ENCODE data around the gene TRIM17.

The TRIM17 gene

DNA sequence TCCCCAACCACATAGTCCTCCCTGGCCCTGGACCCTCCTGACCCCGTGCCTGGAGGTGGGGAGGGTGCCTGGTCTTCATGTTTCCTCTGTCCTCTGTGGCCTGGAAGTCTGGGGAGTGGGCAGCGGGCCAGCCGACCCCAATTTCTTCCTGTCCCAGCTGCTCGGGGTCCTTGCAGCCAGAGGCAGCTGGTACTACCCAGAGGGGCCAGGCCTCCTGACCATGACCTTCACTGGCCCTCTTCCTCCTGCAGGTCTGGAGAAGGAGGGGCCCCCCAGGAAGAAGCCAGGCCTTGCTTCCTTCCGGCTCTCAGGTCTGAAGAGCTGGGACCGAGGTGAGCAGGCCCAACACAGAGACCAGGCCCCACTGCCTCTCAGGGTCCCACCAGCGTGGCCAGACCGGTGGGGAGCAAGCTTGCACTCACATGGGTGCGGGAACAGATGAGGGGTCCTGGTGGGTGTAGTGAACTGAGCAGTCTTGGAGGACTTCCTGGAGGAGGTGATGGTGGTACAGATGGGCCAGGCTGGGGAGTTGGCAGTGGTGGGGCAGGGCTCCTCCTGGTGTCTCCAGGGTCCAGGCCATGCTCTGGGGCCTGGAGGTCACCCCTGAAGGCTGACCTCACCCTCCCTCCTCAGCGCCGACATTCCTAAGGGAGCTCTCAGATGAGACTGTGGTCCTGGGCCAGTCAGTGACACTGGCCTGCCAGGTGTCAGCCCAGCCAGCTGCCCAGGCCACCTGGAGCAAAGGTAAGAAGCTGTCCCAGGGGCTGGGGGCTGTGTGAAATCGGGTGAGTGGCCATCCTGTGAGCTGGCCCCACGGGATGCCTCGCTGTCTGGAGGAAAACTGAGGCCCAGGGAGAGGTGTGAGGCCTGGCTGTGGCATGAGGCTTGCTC lies 42.7 kb downstream of the TRIM17 start:
- DNase-seq, result no peak
- H3K4me2 ChIP-seq (ENCODE audit: insufficient read depth, low read length), result no peak overlapping the region
- no peaks in the 10 kb centered on the region for H3K79me2 ChIP-seq (ENCODE audit: insufficient read depth, low read length)
- TF ChIP-seq, protein P1, sequence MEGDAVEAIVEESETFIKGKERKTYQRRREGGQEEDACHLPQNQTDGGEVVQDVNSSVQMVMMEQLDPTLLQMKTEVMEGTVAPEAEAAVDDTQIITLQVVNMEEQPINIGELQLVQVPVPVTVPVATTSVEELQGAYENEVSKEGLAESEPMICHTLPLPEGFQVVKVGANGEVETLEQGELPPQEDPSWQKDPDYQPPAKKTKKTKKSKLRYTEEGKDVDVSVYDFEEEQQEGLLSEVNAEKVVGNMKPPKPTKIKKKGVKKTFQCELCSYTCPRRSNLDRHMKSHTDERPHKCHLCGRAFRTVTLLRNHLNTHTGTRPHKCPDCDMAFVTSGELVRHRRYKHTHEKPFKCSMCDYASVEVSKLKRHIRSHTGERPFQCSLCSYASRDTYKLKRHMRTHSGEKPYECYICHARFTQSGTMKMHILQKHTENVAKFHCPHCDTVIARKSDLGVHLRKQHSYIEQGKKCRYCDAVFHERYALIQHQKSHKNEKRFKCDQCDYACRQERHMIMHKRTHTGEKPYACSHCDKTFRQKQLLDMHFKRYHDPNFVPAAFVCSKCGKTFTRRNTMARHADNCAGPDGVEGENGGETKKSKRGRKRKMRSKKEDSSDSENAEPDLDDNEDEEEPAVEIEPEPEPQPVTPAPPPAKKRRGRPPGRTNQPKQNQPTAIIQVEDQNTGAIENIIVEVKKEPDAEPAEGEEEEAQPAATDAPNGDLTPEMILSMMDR (IDR thresholded peaks at IDR 0.05; ENCODE audit: borderline replicate concordance, extremely low read depth, low read length, poor library complexity, severe bottlenecking), result no peak
- TF ChIP-seq EZH2 (IDR thresholded peaks at IDR 0.05; ENCODE audit: borderline replicate concordance, low read depth, low read length, severe bottlenecking), result no peak
- ATAC-seq (ENCODE audit: insufficient read depth, low read depth), result no peak
- no peak overlapping the region for H3K9ac ChIP-seq (ENCODE audit: low read depth, low read length)
- H3K4me3 ChIP-seq (ENCODE audit: low read depth in 1 of 2, low read length in 2 of 2), result no peak overlapping the region
- H2AFZ ChIP-seq (ENCODE audit: low read depth, low read length), result no peak overlapping the region
- H3K27me3 ChIP-seq (ENCODE audit: insufficient read depth, low read length, poor library complexity), result no peaks in the 10 kb centered on the region
- H3K27ac ChIP-seq (ENCODE audit: low read length), result no peak overlapping the region
- no peaks in the 10 kb centered on the region for H3K4me1 ChIP-seq (ENCODE audit: insufficient read depth, low read length)
- no peaks in the 10 kb centered on the region for H3K36me3 ChIP-seq (ENCODE audit: insufficient read depth, low read length)
- no peaks in the 10 kb centered on the region for H4K20me1 ChIP-seq (ENCODE audit: insufficient read depth, low read length)
- H3K9me3 ChIP-seq (ENCODE audit: insufficient read depth, low read length, severe bottlenecking), result no peaks in the 10 kb centered on the region

GRCh38 chr1:228373004-228373680 lies 43.5 kb downstream of the TRIM17 start:
- Histone ChIP-seq H3K4me1 (ENCODE audit: insufficient read depth, low read length) (no peaks in the 10 kb centered on the region), H3K27me3 (ENCODE audit: insufficient read depth, low read length, poor library complexity) (no peaks in the 10 kb centered on the region), H3K9me3 (ENCODE audit: insufficient read depth, low read length, severe bottlenecking) (no peaks in the 10 kb centered on the region), H3K4me3 (ENCODE audit: low read depth in 1 of 2, low read length in 2 of 2) (no peak overlapping the region), H3K36me3 (ENCODE audit: insufficient read depth, low read length) (no peaks in the 10 kb centered on the region), H3K4me2 (ENCODE audit: insufficient read depth, low read length) (no peak overlapping the region), H4K20me1 (ENCODE audit: insufficient read depth, low read length) (no peaks in the 10 kb centered on the region), H2AFZ (ENCODE audit: low read depth, low read length) (no peak overlapping the region), H3K27ac (ENCODE audit: low read length) (no peak overlapping the region), H3K9ac (ENCODE audit: low read depth, low read length) (no peak overlapping the region), H3K79me2 (ENCODE audit: insufficient read depth, low read length) (no peaks in the 10 kb centered on the region)
- TF ChIP-seq, protein P1 (IDR thresholded peaks at IDR 0.05; ENCODE audit: borderline replicate concordance, extremely low read depth, low read length, poor library complexity, severe bottlenecking), result no peak
- TF ChIP-seq EZH2 (IDR thresholded peaks at IDR 0.05; ENCODE audit: borderline replicate concordance, low read depth, low read length, severe bottlenecking), result no peak
- ATAC-seq (ENCODE audit: insufficient read depth, low read depth) (no peak), DNase-seq (no peak)

- Histone ChIP-seq H3K9me3 (ENCODE audit: insufficient read depth, low read length, severe bottlenecking) (no peaks in the 10 kb centered on the region), H3K4me2 (ENCODE audit: insufficient read depth, low read length) (no peak overlapping the region), H3K27me3 (ENCODE audit: insufficient read depth, low read length, poor library complexity) (no peaks in the 10 kb centered on the region), H3K36me3 (ENCODE audit: insufficient read depth, low read length) (no peaks in the 10 kb centered on the region), H4K20me1 (ENCODE audit: insufficient read depth, low read length) (no peaks in the 10 kb centered on the region), H3K4me1 (ENCODE audit: insufficient read depth, low read length) (no peaks in the 10 kb centered on the region), H3K4me3 (ENCODE audit: low read depth in 1 of 2, low read length in 2 of 2) (no peak overlapping the region), H3K27ac (ENCODE audit: low read length) (no peak overlapping the region), H2AFZ (ENCODE audit: low read depth, low read length) (no peak overlapping the region), H3K79me2 (ENCODE audit: insufficient read depth, low read length) (no peaks in the 10 kb centered on the region), H3K9ac (ENCODE audit: low read depth, low read length) (no peak overlapping the region)
- TF ChIP-seq, protein P1 (IDR thresholded peaks at IDR 0.05; ENCODE audit: borderline replicate concordance, extremely low read depth, low read length, poor library complexity, severe bottlenecking), result no peak
- no peak for TF ChIP-seq EZH2 (IDR thresholded peaks at IDR 0.05; ENCODE audit: borderline replicate concordance, low read depth, low read length, severe bottlenecking)
- DNase-seq (no peak), ATAC-seq (ENCODE audit: insufficient read depth, low read depth) (no peak)
Observed at GRCh38 chr1:228372183-228373003, 44.3 kb downstream of the TRIM17 start.
